Bronchial epithelial cell (primary cell): Measurements from ENCODE around the gene EXOC7. TPM values are rescaled to one million over a fixed set of nuclear protein-coding genes. Genes with fewer than 3 reads are reported as not detected.

Experiments
- DNase-seq: peaks from one replicate; pipeline ENCODE4 v3.0.0-alpha.2; 2010; ENCODE audit warnings: low read depth
- FAIRE-seq: peaks from 2 replicates; lab custom pipeline; 2011; peaks lifted over from hg19 to GRCh38; lab: Jason Lieb, UNC
- H3K27me3 ChIP-seq: 2 replicates; pipeline ENCODE4 v1.5.1; 2011; ENCODE audit warnings: low read length; ENCODE audit not compliant: control insufficient read depth, insufficient read depth
- H3K36me3 ChIP-seq: 2 replicates; pipeline ENCODE4 v1.5.1; 2011; ENCODE audit warnings: low read length; ENCODE audit not compliant: control insufficient read depth, insufficient read depth
- H3K4me3 ChIP-seq: 2 replicates; pipeline ENCODE4 v1.5.1; 2011; ENCODE audit warnings: mild to moderate bottlenecking, low read depth, low read length, control low read depth
- total RNA-seq: library from RNA; depleted of rRNA; stranded (reverse); fragments of >200 nt; gene quantifications from 2 replicates; pipeline ENCODE4 v1.2.1, GENCODE V29; 2014
- TF ChIP-seq, protein P1 (sequence below): IDR thresholded peaks from 2 replicates; pipeline ENCODE4 v1.5.1; 2011; ENCODE audit warnings: mild to moderate bottlenecking, moderate library complexity, low read length, control low read depth, inconsistent platforms; ENCODE audit not compliant: insufficient read depth, severe bottlenecking

The EXOC7 gene
- total RNA-seq, 1 donor from 2014 or later: 41.9 TPM

DNA sequence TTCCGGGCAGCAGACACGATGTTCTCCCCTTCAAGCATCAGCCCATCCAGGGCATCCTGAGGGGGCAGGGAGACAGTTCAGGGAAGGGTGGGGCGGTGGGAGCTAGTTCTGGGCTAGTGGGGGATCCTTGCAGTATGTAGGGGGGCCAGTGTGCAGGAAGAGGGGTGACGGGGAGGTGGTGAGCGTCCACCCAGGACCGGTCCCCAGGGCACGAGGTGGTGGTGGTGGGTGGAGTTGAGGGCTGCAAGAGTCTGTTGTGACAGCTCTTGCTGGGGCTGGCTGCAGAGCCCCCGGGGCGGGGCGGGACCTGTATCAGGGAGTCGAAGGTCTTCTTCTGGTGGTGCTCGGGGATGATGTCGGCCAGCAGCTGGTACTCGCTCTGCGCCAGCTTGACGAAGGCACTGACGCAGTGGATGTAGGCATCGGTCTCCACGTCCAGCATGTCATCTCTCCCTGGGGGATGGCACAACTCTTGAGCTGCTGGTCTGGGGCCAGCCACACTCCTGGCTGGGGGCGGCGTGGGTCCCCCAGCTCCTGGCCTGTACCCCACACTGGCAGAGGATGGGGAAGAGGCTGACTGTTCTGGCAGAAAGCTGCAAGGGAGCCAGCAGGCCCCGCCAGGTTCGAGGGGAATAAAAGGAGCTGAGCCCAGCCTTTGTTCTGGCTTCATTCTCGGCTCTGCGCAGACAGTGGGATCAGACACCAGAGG is 14.6 kb downstream of the EXOC7 start:
- H3K4me3 ChIP-seq: no peak overlapping the region
- no peaks in the 10 kb centered on the region for H3K27me3 ChIP-seq
- no peak for FAIRE-seq
- DNase-seq: no peak
- peaks cover 48% of the 10 kb centered on the region for H3K36me3 ChIP-seq
- TF ChIP-seq, protein P1, sequence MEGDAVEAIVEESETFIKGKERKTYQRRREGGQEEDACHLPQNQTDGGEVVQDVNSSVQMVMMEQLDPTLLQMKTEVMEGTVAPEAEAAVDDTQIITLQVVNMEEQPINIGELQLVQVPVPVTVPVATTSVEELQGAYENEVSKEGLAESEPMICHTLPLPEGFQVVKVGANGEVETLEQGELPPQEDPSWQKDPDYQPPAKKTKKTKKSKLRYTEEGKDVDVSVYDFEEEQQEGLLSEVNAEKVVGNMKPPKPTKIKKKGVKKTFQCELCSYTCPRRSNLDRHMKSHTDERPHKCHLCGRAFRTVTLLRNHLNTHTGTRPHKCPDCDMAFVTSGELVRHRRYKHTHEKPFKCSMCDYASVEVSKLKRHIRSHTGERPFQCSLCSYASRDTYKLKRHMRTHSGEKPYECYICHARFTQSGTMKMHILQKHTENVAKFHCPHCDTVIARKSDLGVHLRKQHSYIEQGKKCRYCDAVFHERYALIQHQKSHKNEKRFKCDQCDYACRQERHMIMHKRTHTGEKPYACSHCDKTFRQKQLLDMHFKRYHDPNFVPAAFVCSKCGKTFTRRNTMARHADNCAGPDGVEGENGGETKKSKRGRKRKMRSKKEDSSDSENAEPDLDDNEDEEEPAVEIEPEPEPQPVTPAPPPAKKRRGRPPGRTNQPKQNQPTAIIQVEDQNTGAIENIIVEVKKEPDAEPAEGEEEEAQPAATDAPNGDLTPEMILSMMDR: no peak

DNA sequence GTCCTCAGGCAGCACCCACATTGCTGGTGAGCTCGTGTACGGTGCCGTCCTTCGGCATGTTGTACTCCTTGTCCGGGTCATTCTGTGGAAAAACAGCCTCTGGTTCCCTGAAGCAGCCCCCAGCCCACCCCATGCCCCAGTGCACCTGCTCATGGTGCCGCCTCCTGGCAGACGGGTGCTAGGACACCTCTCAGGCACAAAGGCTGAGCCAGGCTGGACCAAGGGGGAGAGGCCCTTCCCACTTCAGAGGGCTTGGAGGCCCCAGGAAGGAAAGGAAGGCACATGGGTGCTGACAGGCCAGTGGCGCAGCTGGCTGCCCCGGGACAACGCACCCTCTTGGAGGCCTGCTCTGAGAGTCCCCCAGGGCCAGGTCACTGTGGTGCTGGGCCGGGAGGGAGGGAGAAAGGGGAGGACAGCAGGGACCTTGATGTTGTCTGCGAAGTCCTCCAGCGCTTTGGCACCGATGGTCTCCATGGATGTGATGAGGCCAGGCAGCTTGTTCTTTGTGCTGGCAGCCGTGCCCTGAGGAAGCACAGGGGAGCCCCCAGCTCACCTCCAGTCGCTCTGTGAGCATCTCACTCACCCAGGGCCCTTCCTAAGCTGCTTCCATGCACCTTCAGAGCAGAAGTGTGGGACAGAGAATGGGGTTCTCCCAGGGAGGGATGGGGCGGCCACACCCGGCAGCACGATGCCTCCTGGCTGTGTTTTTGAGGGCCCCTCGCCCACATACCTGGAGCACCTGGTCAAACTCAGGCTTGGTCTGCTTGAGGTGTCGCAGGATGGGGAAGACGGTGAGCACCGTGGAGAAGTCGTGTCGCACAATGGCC is 15.3 kb downstream of the EXOC7 start:
- no peak for FAIRE-seq

DNA sequence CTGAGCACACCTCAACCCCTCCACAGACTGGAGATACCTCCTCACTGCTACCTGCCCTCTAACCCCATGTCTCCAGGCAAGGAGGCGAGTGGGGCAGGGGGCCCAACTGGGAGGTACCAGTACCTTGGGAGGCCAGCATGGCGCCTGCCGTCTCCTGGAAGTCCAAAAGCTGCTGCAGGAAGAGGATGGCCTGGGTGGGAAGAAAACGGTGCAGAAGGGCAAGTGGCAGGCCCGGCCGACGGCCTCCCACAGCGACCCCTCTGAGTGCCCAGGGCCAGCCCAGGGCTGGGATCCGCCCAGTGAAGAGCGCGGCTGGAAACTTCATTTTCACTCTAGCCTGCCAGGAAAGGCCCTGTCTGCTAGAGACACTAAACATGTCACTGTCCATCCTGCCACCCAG is 16.1 kb downstream of the EXOC7 start:
- Histone ChIP-seq H3K4me3 (no peak overlapping the region), H3K27me3 (no peaks in the 10 kb centered on the region), H3K36me3 (peaks cover 42% of the 10 kb centered on the region)
- FAIRE-seq (no peak), DNase-seq (no peak)
- TF ChIP-seq, protein P1: no peak

More for the DNA sequence above, 15.3 kb downstream of the EXOC7 start:
- no peaks in the 10 kb centered on the region for H3K27me3 ChIP-seq
- no peak overlapping the region for H3K4me3 ChIP-seq
- H3K36me3 ChIP-seq: peaks cover 47% of the 10 kb centered on the region
- TF ChIP-seq, protein P1: no peak
- DNase-seq: no peak

DNA sequence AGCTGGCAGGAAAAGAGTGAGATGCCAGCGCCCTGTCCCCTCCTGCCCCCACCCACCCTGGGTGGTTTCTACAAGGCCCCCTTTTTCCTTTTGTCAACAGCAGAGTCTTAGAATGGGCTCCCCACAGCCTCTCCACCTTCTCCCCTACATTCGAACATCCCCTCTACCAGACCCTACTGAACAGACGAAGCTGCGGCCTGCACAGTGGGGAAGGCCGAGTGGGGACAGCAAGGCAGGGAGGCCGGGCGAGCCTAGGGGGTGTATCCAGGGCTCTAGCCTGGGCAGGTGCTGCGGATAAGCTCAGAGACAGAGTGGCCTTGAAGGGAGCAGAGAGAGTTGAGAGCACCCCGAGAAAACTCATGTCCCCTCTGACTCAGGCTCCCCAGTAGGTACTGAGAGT is 17.2 kb downstream of the EXOC7 start:
- H3K27me3 ChIP-seq: no peaks in the 10 kb centered on the region

DNA sequence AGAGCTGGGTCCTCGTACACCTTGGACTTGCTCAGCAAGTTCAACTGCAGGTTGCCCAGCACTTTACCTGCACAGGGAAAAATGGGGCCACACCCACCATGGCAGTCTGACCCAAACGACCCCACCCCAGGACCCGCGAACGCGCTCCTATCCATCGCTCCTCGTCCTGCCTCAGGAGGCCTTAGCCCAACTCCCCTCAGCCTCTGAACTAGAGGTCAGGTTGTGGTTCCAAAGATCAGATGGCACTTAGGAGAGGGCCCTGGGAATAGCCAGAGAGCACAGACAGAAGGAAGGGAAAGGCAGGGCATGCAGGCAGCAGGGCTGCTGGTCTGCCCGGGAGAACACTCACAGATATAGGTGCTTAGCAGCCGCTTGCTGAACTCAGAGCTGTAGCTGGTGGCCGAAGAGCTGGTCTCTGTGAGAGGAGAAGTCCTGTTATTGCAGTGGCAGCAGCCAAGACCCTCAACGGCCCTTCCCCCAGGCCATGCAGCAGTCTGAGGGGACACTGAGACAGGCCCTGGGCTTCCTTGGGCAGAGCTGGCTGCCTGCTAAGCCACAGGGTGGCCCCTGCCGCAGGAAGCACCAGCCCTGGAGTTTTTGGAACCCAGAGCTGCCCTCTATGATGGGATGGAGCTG is 17.7 kb downstream of the EXOC7 start:
- TF ChIP-seq, protein P1: no peak
- FAIRE-seq (no peak), DNase-seq (no peak)
- Histone ChIP-seq H3K36me3 (peaks cover 40% of the 10 kb centered on the region), H3K4me3 (no peak overlapping the region), H3K27me3 (no peaks in the 10 kb centered on the region)

More for the DNA sequence above, 17.2 kb downstream of the EXOC7 start:
- DNase-seq (no peak), FAIRE-seq (no peak)
- H3K4me3 ChIP-seq: no peak overlapping the region
- TF ChIP-seq, protein P1: no peak
- H3K36me3 ChIP-seq: peaks cover 42% of the 10 kb centered on the region
